Measurements from ENCODE around the gene ZCCHC2.

GRCh38 chr18:62578980-62579511 lies 56.2 kb downstream of the ZCCHC2 start:
- TF ChIP-seq POLR2A (IDR thresholded peaks at IDR 0.05; ENCODE audit: low read depth) = no peak
- TF ChIP-seq CTCF (IDR thresholded peaks at IDR 0.05) = no peak
